Natural killer cell (primary cell): ENCODE results near the gene PLPPR1. TPM values are rescaled to one million over a fixed set of nuclear protein-coding genes. Genes with fewer than 3 reads are reported as not detected.

ENCODE experiments used
- ATAC-seq, 3 donors: fragments of 150-1000 bp in 2 of 3; fragments of 200-7000 bp in 1 of 3; cut with Tn5 transposase; 1 replicate in 1 of 3; 2 replicates in 2 of 3; pipeline ENCODE4 v1.10.0; 2021; ENCODE audit warnings: mild to moderate bottlenecking in 2 of 3, moderate library complexity in 2 of 3
- DNase-seq, 2 donors: peaks; one replicate each; pipeline versions ENCODE4 v3.0.0 to v3.0.0-alpha.2; 2013 to 2021; ENCODE audit warnings: mixed read lengths in 1 of 2
- H3K27ac ChIP-seq: one replicate; pipeline ENCODE4 v1.5.1; 2013; ENCODE audit warnings: mild to moderate bottlenecking, low read length
- H3K27me3 ChIP-seq: one replicate; pipeline ENCODE4 v1.6.1; 2013; ENCODE audit warnings: low read length; ENCODE audit not compliant: control insufficient read depth, insufficient read depth
- H3K36me3 ChIP-seq: one replicate; pipeline ENCODE4 v1.6.1; 2013; ENCODE audit warnings: low read length; ENCODE audit not compliant: control insufficient read depth, insufficient read depth
- H3K4me1 ChIP-seq: one replicate; pipeline ENCODE4 v1.6.1; 2013; ENCODE audit warnings: low read length; ENCODE audit not compliant: control insufficient read depth, insufficient read depth
- H3K4me3 ChIP-seq: one replicate; pipeline ENCODE4 v1.5.1; 2013; ENCODE audit warnings: low read length
- H3K9me3 ChIP-seq: one replicate; pipeline ENCODE4 v1.6.1; 2013; ENCODE audit warnings: low read length; ENCODE audit not compliant: control insufficient read depth, insufficient read depth
- H3K27ac Mint-ChIP-seq, 2 donors: one replicate each; pipeline ENCODE4 v1.8.0; 2022; ENCODE audit warnings: mild to moderate bottlenecking in 2 of 2, mixed read lengths in 2 of 2, moderate library complexity in 1 of 2
- H3K27me3 Mint-ChIP-seq, 2 donors: one replicate each; pipeline ENCODE4 v1.8.0; 2022; ENCODE audit warnings: low read depth in 2 of 2, mixed read lengths in 2 of 2
- H3K36me3 Mint-ChIP-seq: one replicate; pipeline ENCODE4 v1.8.0; 2022; ENCODE audit warnings: mixed read lengths
- H3K4me1 Mint-ChIP-seq, 2 donors: one replicate each; pipeline ENCODE4 v1.8.0; 2022; ENCODE audit warnings: mixed read lengths in 2 of 2
- H3K4me3 Mint-ChIP-seq: one replicate; pipeline ENCODE4 v1.8.0; 2022; ENCODE audit warnings: mild to moderate bottlenecking, moderate library complexity, mixed read lengths
- H3K9me3 Mint-ChIP-seq, 2 donors: one replicate each; pipeline ENCODE4 v1.8.0; 2022; ENCODE audit warnings: mixed read lengths in 2 of 2
- CTCF ChIP-seq: fragments of 200-600 bp; IDR thresholded peaks from one replicate; pipeline ENCODE4 v1.8.0; 2022; ENCODE audit warnings: antibody characterized with exemption
- WGBS: methylation state at CpG from one replicate; pipeline ENCODE4 v1.1.7; 2013; ENCODE audit warnings: missing lambda C conversion rate; ENCODE audit not compliant: insufficient coverage; 5-methylcytosine and 5-hydroxymethylcytosine counted together
- intact Hi-C: fragments of 100-400 bp; cut with micrococcal nuclease; formaldehyde crosslinking; loops from one replicate; pipeline ENCODE4 v1.14.2; 2022
- total RNA-seq, 4 donors: library from RNA; stranded (reverse); fragments of 120-200 nt in 1 of 4; gene quantifications; one replicate each; pipeline versions ENCODE4 v1.2.3 to v1.2.4, GENCODE V29; 2013 to 2022

Gene PLPPR1
- total RNA-seq, 3 donors from 2014 or later (not counting 1 experiment from before 2014, with no cell fraction given), result not detected

- Mint-ChIP-seq H3K27me3 (no peaks in the 10 kb centered on the region), H3K9me3 (peaks cover 0 to 2% of the 10 kb centered on the region in 2 donors), H3K4me3 (no peak overlapping the region), H3K4me1 (no peaks in the 10 kb centered on the region), H3K36me3 (no peaks in the 10 kb centered on the region), H3K27ac (no peak overlapping the region)
- no peak for TF ChIP-seq CTCF
- no peak overlapping the region for H3K4me3 ChIP-seq
- no peaks in the 10 kb centered on the region for H3K36me3 ChIP-seq
- no peak for DNase-seq
- 0% methylated on average over 1 of the region's 2 CpGs for WGBS
- intact Hi-C loops, result no loop called here
- no peaks in the 10 kb centered on the region for H3K27me3 ChIP-seq
- no peaks in the 10 kb centered on the region for H3K4me1 ChIP-seq
- no peak overlapping the region for H3K27ac ChIP-seq
- no peaks in the 10 kb centered on the region for H3K9me3 ChIP-seq
- ATAC-seq, result no peak
These were observed 34.7 kb downstream of the PLPPR1 start for GRCh38 chr9:101063192-101063591.

- no peaks in the 10 kb centered on the region for H3K4me1 ChIP-seq
- H3K4me3 ChIP-seq, result no peak overlapping the region
- no peak for ATAC-seq
- no peak overlapping the region for H3K4me3 Mint-ChIP-seq
- H3K27me3 ChIP-seq, result no peaks in the 10 kb centered on the region
- no peak for TF ChIP-seq CTCF
- DNase-seq, result no peak
- intact Hi-C loops, result no loop called here
- H3K27ac Mint-ChIP-seq, result no peak overlapping the region
- no peaks in the 10 kb centered on the region for H3K36me3 Mint-ChIP-seq
- H3K9me3 ChIP-seq, result no peaks in the 10 kb centered on the region
- no peak overlapping the region for H3K27ac ChIP-seq
- no peaks in the 10 kb centered on the region for H3K27me3 Mint-ChIP-seq
- H3K9me3 Mint-ChIP-seq, result peaks cover 0 to 2% of the 10 kb centered on the region in 2 donors
- no peaks in the 10 kb centered on the region for H3K36me3 ChIP-seq
- no peaks in the 10 kb centered on the region for H3K4me1 Mint-ChIP-seq
These were observed 35.7 kb downstream of the PLPPR1 start for GRCh38 chr9:101064206-101064605.

GRCh38 chr9:101065930-101066329, 37.4 kb downstream of the PLPPR1 start:
- no peaks in the 10 kb centered on the region for H3K36me3 ChIP-seq
- ATAC-seq, result no peak
- no peaks in the 10 kb centered on the region for H3K4me1 Mint-ChIP-seq
- no peaks in the 10 kb centered on the region for H3K9me3 ChIP-seq
- no peaks in the 10 kb centered on the region for H3K36me3 Mint-ChIP-seq
- intact Hi-C loops, result no loop called here
- H3K4me3 Mint-ChIP-seq, result no peak overlapping the region
- peaks cover 0 to 2% of the 10 kb centered on the region in 2 donors for H3K9me3 Mint-ChIP-seq
- no peak for TF ChIP-seq CTCF
- no peak overlapping the region for H3K4me3 ChIP-seq
- no peaks in the 10 kb centered on the region for H3K4me1 ChIP-seq
- H3K27ac ChIP-seq, result no peak overlapping the region
- 40% methylated on average over 1 of the region's 1 CpG for WGBS
- no peaks in the 10 kb centered on the region for H3K27me3 Mint-ChIP-seq
- no peak overlapping the region for H3K27ac Mint-ChIP-seq
- no peak for DNase-seq
- no peaks in the 10 kb centered on the region for H3K27me3 ChIP-seq

- Mint-ChIP-seq H3K4me1 (no peaks in the 10 kb centered on the region), H3K27ac (no peak overlapping the region), H3K36me3 (no peaks in the 10 kb centered on the region), H3K9me3 (peaks cover 2 to 5% of the 10 kb centered on the region in 2 donors), H3K4me3 (no peak overlapping the region), H3K27me3 (no peaks in the 10 kb centered on the region)
- H3K27me3 ChIP-seq, result no peaks in the 10 kb centered on the region
- intact Hi-C loops, result no loop called here
- H3K4me1 ChIP-seq, result no peaks in the 10 kb centered on the region
- no peak overlapping the region for H3K4me3 ChIP-seq
- TF ChIP-seq CTCF, result no peak
- WGBS, result 100% methylated on average over 1 of the region's 1 CpG
- H3K9me3 ChIP-seq, result no peaks in the 10 kb centered on the region
- ATAC-seq (no peak), DNase-seq (no peak)
- no peak overlapping the region for H3K27ac ChIP-seq
- H3K36me3 ChIP-seq, result no peaks in the 10 kb centered on the region
These were observed 40.2 kb downstream of the PLPPR1 start for GRCh38 chr9:101068696-101069095.
